HG02973 (cell line): ENCODE measurements around the gene MARCO.
"Not testable (repeated sequence)": the region's sequence is repeated elsewhere in the genome, so short reads cannot be mapped to it uniquely, and the experiment has no call there.

ENCODE experiments used
- ATAC-seq: cut with Tn5 transposase; IDR thresholded peaks from one replicate; pipeline ENCODE4 v1.9.1; 2021; ENCODE audit warnings: moderate library complexity; ENCODE audit not compliant: unreplicated experiment

The MARCO gene

DNA sequence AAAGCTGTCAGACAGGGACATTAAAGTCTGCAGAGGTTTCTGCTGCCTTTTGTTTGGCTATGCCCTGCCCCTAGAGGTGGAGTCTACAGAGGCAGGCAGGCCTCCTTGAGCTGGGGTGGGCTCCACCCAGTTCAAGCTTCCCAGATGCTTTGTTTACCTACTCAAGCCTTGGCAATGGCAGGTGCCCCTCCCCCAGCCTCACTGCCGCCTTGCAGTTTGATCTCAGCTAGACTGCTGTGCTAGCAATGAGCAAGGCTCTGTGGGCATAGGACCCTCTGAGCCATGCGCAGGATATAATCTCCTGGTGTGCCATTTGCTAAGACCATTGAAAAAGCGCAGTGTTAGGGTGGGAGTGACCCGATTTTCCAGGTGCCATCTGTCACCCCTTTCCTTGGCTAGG lies 61.9 kb downstream of the MARCO start:
- ATAC-seq: not testable (repeated sequence)

DNA sequence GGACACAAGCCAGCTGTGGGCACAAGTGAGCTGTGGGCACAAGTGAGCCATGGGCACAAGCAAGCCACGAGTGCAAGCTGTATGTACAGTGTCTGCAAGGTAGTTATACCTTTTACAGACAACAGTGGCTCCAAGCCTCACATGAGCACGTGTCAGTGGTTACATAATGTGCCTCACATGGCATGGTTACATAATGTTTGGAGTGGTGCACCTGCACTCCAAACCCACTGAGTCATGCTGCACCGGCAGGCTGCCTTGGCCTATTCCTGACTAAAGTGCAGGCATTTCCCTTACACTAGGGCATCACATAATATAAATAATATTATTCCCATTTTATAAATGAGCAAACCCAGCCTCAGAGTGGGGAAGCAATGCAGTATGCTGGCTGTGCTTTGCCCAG lies 62.6 kb downstream of the MARCO start:
- no peak for ATAC-seq

DNA sequence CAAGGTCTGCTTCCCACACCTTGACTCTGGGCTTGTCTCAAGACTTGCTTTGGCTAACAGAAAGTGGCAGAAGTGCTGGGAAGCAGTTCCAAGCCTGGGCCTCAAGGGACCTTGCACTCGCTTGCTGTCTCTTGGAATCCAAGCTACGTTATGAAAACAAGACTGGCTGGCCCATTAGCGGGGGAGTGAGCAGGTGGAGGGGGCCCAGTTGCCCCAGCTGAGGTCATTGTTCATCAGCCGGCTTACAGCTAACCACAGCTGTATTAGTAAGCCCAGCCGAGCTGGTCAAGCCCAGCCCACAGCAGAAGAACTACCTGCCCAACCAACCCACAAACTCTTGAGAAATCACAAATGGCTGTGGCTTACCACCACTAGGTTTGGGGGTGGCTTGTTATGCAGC lies 63.1 kb downstream of the MARCO start:
- no peak for ATAC-seq

DNA sequence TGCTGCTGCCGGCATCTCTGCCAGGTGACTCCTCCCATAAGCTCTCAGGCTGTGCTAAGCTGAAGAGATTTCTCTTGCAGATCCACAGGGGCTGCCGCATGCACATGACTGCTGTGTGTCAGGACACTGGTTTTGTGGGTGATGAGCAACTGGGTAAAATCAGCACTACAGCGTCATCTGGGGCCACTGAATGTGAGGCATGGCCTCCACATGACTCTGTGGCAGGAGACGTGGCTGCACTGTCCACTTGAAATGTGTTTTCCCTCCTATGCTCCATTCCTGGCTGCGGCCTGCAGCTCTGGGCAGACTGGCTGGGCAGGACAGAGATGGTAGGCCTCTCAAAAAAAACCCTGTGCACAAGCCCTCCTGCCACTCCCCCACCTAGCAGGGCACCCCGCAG lies 63.6 kb downstream of the MARCO start:
- ATAC-seq: no peak

DNA sequence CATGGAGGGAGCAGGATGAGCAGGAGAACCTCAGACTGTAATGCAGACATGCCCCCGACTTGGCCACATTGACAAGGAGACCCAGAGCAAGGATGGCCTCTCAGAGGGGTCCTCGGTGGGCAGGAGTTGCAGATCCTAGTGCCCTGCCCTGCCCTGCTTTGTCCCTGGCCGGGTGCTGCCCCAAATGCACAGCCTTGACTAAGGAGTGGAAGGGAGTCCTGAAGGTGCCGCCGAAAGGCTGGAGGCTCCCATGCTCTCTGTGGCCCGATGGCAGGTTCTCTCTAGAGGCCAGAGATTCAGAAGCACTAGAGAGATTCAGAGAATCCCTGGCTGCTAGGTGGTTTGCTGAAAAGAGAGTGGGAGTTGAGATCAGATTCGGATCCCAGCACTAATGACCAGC lies 64.4 kb downstream of the MARCO start:
- ATAC-seq: no peak

DNA sequence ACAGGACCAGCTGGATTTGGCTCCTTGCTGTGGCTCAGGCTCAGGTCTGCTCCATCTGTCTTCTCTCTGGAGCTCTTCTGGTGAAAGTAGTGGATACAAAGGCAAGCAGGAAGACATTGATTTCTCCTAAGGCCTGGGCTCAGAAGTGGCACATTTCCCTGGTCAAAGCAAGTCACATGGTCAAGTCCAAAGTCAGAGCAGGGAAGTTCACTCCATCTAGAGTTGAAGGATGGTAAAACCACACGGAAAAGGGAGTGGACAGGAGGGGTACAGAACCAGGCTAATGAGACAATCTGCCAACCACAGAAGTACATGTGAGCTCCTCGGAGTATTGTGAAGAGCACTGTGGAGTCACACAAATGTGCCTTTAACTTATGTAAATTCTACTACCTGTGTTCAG lies 66.1 kb downstream of the MARCO start:
- ATAC-seq: no peak

DNA sequence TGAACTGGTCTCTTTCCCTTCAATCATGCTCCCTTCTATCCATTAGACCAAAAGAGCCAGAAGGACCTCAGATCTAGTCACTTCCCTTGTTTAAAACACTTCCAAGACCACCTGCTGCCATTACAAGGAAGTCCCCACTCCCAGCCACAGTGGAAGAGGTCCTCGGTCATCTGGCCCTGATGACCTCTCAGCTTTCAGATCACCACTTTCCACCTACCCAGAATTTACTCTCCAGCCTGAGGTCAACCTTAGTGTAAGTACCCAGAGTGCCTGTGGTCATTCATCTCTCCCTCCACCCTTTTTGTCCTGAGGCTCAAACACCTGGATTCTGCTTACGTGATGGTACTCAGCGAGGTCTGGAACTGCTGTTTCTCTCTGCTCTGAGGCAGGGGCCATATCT lies 67.1 kb downstream of the MARCO start:
- ATAC-seq: no peak

DNA sequence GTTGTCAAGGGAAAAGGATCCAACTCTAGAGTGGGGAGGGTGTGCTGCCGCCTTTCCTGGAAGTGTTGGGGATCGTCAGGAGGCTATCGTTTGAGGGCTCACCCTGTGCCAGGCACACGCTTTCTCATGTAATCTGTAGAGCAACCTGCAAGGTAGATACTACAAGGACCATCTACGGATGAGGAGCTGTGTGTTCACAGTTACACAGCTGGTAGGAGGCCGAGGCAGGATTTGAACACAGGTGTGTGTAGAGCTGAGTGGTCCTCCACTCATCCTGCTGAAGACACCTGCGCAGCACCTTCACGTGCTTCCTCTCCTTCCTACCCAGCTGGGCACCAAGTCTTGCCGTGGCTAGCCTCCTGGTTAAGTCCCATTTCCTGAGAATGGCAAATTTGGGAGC lies 68.3 kb downstream of the MARCO start:
- ATAC-seq: no peak

DNA sequence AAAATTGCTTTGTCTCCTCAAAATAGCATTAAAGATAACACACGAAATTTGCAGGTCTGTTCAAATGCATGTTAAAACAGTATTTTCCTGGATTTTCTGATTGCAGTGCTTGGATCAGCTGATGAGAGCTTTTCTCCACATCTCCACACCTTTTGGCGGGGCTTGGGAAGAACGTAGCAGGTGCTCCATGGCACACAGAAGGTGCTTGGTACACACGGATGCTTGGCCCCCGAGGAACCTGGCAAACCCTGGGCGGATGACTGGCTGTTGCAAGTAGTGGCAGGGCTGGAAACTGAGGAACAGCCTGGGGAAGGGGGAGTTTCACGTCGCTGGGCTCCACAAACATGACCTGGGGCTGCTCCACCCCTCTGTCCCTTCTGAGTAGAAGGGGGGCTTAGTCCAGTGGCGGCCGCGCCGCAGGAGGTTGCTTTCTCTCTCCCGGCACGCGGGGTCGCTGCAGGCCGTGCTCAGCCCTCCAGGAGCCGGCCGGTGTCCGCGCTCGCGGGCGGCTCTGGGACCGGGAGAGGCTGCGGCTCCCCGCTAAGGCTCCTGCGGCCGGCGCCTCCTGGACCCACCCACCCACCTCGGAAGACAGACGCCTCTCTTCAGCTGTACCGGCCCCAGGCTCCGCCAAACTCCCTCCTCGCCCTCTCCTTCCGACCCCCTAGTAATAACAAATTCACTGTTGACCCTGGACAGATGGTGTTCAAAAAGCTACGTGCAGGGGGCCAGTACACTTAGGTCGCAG lies 69.3 kb downstream of the MARCO start:
- no peak for ATAC-seq

DNA sequence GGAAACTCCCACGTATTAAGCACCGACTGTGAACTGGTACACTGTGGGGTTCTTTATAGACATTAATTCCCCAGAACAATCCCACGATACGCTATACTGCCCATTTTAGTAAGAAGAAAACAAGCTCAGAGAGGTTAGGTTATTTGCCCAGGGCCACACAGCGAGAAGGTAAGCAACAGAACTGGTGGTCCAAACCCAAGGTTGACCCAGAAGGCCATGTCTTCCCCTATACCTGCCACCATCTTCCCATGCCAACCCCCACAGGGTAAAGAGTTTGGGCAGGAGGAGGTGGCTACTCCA lies 69.9 kb downstream of the MARCO start:
- no peak for ATAC-seq

DNA sequence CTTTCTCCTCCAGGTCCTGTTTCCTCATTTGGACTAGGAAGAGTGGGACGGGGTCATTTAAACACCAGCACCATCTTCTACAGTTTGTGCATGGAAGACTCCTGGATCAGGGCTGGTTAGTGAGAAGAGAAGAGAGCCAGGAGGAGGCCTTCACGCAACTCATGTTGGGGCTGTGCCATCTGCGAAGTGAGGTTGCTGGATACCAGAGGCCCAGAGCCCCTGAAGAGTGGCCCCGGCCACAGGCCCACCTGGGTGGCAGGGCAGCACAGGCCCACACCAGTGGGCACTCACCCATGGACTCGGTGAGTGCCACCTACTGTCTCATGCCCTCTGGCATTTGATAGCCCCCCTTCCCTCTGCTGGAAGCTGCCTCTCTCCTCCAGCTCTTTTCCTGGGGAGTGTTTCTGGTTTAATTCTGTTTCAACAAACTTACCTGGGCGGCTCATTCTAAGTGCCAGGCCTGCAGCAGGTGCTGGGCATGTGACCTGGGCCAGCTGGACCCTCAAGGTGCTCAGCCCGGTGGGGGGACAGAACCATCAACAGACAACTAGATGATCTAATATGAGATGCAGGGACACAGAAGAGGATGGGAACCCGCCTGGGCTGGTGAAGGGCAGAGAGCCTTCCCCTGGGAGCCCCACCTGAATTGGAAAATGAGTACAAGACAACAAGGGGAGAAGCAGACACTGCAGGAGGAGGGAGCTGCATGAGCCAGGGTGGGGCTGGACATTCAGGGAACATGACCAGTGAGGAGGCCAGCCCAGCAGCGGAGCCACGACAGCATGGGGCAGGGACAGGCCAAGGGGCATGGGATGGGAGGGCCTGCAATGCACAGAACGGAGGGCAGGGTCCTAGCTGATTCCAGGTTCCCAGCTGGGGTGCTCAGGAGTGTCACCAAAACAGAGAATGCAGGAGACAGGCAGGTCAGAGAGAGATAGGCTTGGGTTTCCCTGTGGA lies 70.6 kb downstream of the MARCO start:
- ATAC-seq: no peak

DNA sequence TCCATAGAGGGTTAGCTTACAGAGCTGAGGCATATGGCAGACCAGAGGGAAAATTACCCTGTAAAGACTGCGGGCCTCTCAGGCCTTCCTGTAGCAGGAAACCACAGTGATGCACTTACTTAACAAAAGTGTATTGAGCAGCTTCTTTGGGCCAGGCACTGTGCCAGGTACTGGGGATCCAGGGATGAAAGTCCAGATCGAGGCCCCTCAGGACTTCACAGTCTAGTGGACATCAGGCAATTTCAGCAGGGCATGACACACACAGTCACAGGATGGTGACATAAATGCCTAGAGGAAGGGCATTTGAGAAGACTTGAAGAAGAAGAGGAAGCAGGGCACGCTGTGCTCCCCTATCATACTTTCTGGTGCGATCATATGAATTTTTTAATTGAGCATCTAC lies 71.7 kb downstream of the MARCO start:
- no peak for ATAC-seq

DNA sequence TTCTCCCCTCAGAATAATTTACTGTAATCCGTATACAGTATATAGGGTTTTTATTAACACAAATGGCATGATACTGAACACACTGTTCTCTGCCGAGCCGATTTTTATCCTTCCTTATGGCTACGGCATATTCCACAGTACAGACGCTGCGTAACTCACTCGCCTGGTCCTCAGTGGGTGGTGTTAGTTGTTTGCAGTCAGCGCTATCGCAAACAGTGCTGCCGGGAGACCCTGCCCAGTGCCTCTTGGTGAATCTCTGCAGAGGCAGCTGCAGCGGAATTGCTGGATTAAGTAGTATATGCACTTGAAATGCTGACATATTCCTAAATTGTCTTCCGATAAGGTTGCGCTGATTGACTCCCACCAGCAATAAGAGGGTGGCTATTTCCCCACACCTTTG lies 73.9 kb downstream of the MARCO start:
- ATAC-seq: no peak

DNA sequence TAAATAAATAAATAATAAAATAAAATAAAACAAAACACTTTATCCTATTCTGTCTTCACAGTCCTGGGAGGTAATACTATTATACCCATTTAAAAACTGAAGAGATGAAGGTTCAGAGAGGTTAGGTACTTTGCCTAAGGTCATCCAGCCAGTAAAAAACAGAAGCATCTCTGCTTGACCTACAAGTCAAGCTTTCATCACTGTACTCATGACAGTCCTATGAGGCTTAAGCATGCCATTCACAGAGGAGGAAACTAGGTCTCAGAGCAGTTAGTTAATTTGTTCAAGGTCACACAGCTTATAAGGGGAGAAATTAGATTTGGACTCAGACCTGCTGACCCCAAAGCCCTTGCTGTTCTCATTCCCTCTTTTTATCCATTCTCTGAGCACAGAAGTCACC lies 77.5 kb downstream of the MARCO start:
- no peak for ATAC-seq

DNA sequence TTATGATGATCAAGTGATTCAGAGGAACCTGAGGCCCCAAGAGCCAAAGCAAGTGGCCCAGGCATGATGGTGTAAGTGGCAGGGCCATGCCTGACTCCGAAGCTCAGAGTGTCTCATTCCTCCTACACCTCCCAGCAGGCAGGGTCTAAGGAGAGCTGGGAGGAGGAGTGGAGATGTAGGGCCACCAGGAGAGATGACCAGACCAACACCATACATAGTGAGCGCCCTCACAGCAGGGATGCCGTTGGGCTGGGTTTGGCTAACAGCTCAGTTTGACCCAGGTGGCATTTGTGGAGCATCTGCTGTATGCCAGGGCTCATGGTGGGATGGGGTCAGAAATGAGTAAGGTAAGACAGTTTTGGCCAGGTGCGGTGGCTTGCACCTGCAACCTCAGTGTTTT lies 80.7 kb downstream of the MARCO start:
- ATAC-seq: no peak

DNA sequence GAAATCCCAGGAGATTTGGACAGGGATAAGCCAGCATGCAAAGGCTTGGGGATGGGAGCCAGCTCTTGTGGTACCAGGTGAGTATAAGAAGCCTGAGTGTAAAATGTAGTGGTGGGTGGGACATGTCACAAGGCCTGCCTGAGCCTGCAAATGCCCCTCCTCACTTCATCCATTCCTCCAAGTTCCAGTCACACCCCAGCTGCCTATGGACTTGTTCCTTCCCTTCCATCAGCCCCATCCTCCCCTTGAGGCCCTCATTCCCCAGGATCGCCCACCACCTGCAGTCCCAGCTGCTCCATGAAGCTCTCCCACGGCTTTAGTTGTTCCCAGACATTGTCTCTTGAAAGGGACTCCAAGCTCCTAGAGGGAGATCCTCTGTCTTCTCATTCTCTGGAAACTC lies 81.5 kb downstream of the MARCO start:
- ATAC-seq: no peak

DNA sequence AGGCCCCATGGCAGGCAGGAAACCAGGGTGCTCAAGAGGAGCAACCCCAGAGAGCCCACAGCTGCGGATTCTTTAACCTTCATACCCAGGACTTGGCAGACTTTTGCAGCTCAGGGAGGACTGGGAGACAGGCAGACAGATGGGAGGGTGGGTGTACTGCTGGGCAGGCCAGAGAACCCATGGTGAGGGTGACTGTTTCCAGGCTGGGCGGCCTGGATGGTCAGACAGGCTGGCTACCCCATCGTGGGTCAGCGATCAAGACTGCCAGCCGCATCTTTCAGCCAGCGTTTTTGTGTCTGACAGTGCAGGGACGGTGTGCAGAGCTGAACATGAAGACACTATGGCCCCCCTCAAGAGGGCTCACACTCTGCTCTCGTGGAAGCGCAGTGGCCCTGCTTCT lies 82.2 kb downstream of the MARCO start:
- no peak for ATAC-seq

DNA sequence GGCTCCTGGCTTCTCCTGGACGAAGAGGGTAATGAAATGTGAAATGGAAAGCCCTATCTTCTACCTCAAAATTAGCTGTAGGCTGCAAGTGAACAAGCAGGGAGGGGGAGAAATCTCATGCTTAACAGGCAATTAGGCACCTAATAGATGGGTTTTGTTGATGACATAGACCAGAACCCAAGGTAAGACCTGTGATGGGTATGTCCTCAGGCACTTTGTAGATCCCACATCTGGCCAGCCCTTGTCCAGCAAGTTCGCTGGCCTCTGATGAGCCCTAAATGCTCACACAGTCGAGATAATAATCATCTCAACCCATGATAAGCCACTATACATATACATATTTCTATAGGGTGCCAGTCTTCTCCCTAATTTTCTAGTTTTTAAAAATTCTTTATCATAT lies 82.6 kb downstream of the MARCO start:
- ATAC-seq: no peak

DNA sequence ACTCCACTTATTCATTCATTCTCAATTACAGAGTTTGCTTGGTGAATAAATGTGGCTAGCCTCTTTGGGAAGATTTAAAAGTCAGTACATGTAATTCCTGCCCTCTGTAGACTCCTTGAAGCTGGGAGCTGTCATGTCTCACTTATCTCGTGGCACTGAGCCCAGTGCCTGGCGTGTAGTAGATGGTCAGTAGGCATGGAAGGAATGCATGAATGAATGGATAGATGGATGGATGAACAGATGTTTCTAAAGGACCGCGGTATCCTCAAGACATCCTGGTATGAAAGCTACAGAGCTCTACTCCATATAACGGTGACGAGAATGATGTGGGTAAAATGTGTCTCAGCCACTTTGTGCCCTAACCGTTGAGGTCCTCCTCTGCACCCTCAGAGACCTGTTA lies 83.0 kb downstream of the MARCO start:
- ATAC-seq: no peak

DNA sequence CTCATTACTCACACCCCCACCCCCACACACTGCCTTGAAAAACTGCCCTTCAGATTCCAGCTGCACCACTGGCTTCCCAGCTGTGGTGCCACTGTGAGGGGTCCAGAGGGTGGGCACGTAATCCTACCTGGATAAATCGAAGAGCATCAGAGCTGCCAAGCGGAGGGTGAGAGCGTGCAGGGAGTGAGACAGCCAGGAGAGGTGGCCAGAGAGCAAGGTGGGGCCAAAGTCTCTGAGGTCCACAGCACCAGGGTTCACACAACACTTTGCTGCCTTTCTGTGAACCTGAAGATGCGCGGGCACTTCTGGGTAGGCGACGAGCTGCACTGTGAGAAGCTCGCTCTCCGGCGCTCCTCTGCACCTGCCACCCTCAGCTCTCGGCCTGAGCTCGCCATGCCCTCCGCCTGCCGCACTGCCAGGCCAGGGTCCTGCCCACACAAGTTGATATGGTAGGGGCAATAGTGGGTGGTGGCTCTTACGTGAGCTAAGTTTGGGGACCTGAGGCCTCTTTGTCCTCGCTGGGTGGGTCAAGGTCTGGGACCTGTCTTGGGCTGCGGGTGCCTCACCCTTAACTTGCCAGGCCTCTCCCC lies 83.9 kb downstream of the MARCO start:
- no peak for ATAC-seq

DNA sequence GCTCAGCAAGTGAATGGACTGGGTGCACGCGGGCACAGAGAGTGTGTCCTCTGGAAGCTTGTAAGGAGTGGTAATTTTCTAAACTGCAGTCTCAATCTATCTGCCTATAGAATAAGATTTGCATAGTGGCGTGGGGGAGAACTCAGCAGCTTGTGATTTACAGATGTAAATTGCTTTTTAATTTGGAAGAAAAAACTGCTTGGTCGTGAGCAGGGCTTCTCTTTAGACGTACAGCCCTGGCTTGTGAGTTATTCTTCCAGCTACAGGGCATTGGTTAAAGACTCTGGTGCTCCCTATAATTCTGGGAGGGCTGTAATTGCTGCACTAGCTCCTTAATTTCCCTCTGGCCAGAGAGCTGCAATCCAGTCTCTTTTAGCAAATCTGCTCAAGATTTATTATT lies 84.9 kb downstream of the MARCO start:
- ATAC-seq: no peak
